Cardiac muscle cell (in vitro differentiated cells and primary cell): Measurements from ENCODE around the gene PARP9. TPM values are rescaled to one million over a fixed set of nuclear protein-coding genes. Genes with fewer than 3 reads are reported as not detected.

Experiments
- DNase-seq, 2 donors: peaks; one replicate each; pipeline versions ENCODE4 v3.0.0 to v3.0.0-alpha.2; 2010 to 2017; ENCODE audit warnings: low read depth in 1 of 2, low spot score in 1 of 2
- H3K27ac ChIP-seq: fragments of 200-600 bp; sonication (generic); 2 replicates; pipeline ENCODE4 v1.5.1; 2016
- H3K27me3 ChIP-seq: fragments of 200-600 bp; sonication (generic); 2 replicates; pipeline ENCODE4 v1.6.0; 2016; ENCODE audit warnings: control low read depth
- H3K36me3 ChIP-seq: fragments of 200-600 bp; sonication (generic); 2 replicates; pipeline ENCODE4 v1.5.1; 2016; ENCODE audit warnings: control low read depth
- H3K4me1 ChIP-seq: fragments of 200-600 bp; sonication (generic); 2 replicates; pipeline ENCODE4 v1.8.1; 2017; ENCODE audit warnings: low read depth, mild to moderate bottlenecking, mixed run types
- H3K4me3 ChIP-seq: fragments of 200-600 bp; sonication (generic); 2 replicates; pipeline ENCODE4 v1.5.1; 2016; ENCODE audit warnings: mild to moderate bottlenecking
- H3K9me3 ChIP-seq: fragments of 200-600 bp; sonication (generic); 2 replicates; pipeline ENCODE4 v1.5.1; 2017; ENCODE audit warnings: low read depth, mild to moderate bottlenecking, control low read depth
- polyA plus RNA-seq: library from polyadenylated mRNA; unstranded; fragments of >200 nt; fragmentation: Nextera tagmentation; extraction: Ambion mirVana; gene quantifications from 2 replicates; pipeline ENCODE4 v1.2.1, GENCODE V29; 2016
- total RNA-seq: library from RNA; depleted of rRNA; stranded (reverse); fragments of >200 nt; gene quantifications from 2 replicates; pipeline ENCODE4 v1.2.3, GENCODE V29; 2016
- TF ChIP-seq, protein P1 (sequence below): IDR thresholded peaks from 2 replicates; pipeline ENCODE4 v1.5.1; 2012; ENCODE audit warnings: low read depth, mild to moderate bottlenecking, low read length

PARP9 gene
- total and polyA plus RNA-seq, 2 experiments from 2014 or later = 0.42 to 0.60 TPM

DNA sequence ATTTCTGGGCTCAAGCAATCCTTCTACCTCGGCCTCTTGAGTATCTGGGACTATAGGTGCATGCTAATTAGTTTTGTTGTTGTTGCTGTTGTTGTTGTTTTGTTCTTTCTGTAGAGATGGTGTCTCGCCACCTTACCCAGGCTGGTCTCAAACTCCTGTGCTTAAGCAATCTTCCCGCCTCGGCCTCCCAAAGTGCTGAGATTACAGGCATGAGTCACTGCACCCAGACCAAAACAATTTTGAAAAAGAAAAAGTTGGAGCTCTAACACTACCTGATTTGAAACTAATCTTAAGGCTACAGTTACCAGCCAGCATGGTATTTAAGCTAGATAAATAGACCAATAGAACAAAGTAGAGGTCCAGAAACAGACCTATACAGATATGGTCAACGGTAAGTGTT, 79.1 kb downstream of the PARP9 start:
- TF ChIP-seq, protein P1, sequence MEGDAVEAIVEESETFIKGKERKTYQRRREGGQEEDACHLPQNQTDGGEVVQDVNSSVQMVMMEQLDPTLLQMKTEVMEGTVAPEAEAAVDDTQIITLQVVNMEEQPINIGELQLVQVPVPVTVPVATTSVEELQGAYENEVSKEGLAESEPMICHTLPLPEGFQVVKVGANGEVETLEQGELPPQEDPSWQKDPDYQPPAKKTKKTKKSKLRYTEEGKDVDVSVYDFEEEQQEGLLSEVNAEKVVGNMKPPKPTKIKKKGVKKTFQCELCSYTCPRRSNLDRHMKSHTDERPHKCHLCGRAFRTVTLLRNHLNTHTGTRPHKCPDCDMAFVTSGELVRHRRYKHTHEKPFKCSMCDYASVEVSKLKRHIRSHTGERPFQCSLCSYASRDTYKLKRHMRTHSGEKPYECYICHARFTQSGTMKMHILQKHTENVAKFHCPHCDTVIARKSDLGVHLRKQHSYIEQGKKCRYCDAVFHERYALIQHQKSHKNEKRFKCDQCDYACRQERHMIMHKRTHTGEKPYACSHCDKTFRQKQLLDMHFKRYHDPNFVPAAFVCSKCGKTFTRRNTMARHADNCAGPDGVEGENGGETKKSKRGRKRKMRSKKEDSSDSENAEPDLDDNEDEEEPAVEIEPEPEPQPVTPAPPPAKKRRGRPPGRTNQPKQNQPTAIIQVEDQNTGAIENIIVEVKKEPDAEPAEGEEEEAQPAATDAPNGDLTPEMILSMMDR = no peak
- Histone ChIP-seq H3K27ac (no peak overlapping the region), H3K36me3 (no peaks in the 10 kb centered on the region), H3K4me3 (no peak overlapping the region), H3K9me3 (no peaks in the 10 kb centered on the region), H3K4me1 (no peaks in the 10 kb centered on the region), H3K27me3 (no peaks in the 10 kb centered on the region)
- DNase-seq = peak in 1 of 2 donors; percentile 65

DNA sequence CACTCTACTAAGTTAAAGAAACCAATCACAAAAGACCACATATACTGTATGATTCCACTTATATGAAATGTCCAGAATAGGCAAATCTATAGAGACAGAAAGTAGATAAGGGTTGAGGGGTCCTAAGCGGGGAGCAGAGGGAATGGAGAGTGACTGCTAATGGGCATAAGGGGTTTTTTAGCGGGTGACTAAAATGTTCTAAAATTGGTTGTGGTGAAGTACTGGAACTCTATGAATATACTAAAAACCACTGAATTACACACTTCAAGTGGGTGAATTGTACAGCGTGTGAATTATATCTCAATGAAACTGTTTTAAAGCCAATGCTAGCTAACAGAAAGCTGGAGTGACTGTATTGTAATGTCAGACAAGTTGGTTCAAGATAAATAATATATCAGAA, 82.7 kb downstream of the PARP9 start:
- Histone ChIP-seq H3K36me3 (no peaks in the 10 kb centered on the region), H3K27ac (no peak overlapping the region), H3K4me3 (no peak overlapping the region), H3K9me3 (no peaks in the 10 kb centered on the region), H3K27me3 (no peaks in the 10 kb centered on the region), H3K4me1 (no peaks in the 10 kb centered on the region)
- no peak for DNase-seq
- TF ChIP-seq, protein P1 = no peak

Other genes starting within 250 kb of the PARP9 start
- gene CSTA, start 239.1 kb downstream of the PARP9 start, total RNA-seq = not detected in 2 replicates
- gene CSTA, start 239.1 kb downstream of the PARP9 start, polyA plus RNA-seq = not detected in 2 replicates
- 54.8 and 60.7 TPM in 2 replicates for gene MIX23, start 181.1 kb downstream of the PARP9 start, total RNA-seq
- 79.8 and 81.5 TPM in 2 replicates for gene MIX23, start 181.1 kb downstream of the PARP9 start, polyA plus RNA-seq
- gene FAM162A, start 180.1 kb downstream of the PARP9 start, total RNA-seq = 182 and 209 TPM in 2 replicates
- 613 and 642 TPM in 2 replicates for gene FAM162A, start 180.1 kb downstream of the PARP9 start, polyA plus RNA-seq
- gene WDR5B, start 148.2 kb downstream of the PARP9 start, total RNA-seq = 3.1 and 4.9 TPM in 2 replicates
- 3.9 and 4.2 TPM in 2 replicates for gene WDR5B, start 148.2 kb downstream of the PARP9 start, polyA plus RNA-seq
- gene KPNA1, start 49.4 kb downstream of the PARP9 start, total RNA-seq = 28.0 and 42.2 TPM in 2 replicates
- 33.3 and 45.4 TPM in 2 replicates for gene KPNA1, start 49.4 kb downstream of the PARP9 start, polyA plus RNA-seq
- gene DTX3L, start within 50 bp of the PARP9 start, total RNA-seq = 0.14 and 0.33 TPM in 2 replicates
- gene DTX3L, start within 50 bp of the PARP9 start, polyA plus RNA-seq = 0.04 and 0.22 TPM in 2 replicates
- not detected in 2 replicates for gene PARP15, start 13.3 kb upstream of the PARP9 start, total RNA-seq
- 0.05 TPM in 1 of 2 replicates, not detected in the other for gene PARP15, start 13.3 kb upstream of the PARP9 start, polyA plus RNA-seq
- 1.0 and 4.0 TPM in 2 replicates for gene PARP14, start 116.5 kb upstream of the PARP9 start, total RNA-seq
- 0.42 and 1.0 TPM in 2 replicates for gene PARP14, start 116.5 kb upstream of the PARP9 start, polyA plus RNA-seq
- gene HSPBAP1, start 229.5 kb upstream of the PARP9 start, total RNA-seq = 2.9 and 3.1 TPM in 2 replicates
- gene HSPBAP1, start 229.5 kb upstream of the PARP9 start, polyA plus RNA-seq = 2.5 and 7.2 TPM in 2 replicates
- 15.9 and 20.8 TPM in 2 replicates for gene SLC49A4, start 230.8 kb upstream of the PARP9 start, total RNA-seq
- gene SLC49A4, start 230.8 kb upstream of the PARP9 start, polyA plus RNA-seq = 10.1 and 16.4 TPM in 2 replicates